K562 (cell line): ENCODE results near the gene RXFP1. TPM values are rescaled to one million over a fixed set of nuclear protein-coding genes. Genes with fewer than 3 reads are reported as not detected.

ENCODE experiments used
- CBX1 ChIP-seq: sonication (generic); IDR thresholded peaks from 2 replicates; pipeline ENCODE4 v1.6.1; 2016; ENCODE audit warnings: antibody characterized with exemption, low read depth, mild to moderate bottlenecking
- COPS2 ChIP-seq: fragments of 450-650 bp; conservative IDR thresholded peaks from 2 replicates; pipeline ENCODE4 v1.6.1; 2016; ENCODE audit warnings: mild to moderate bottlenecking, moderate library complexity
- ELF1 ChIP-seq: fragments of 200-800 bp; sonication (Bioruptor generic); IDR thresholded peaks from 2 replicates; pipeline ENCODE4 v1.6.1; 2016; ENCODE audit warnings: missing genetic modification characterization, missing compliant biosample characterization
- ETS2 ChIP-seq: IDR thresholded peaks from 2 replicates; pipeline ENCODE4 v1.6.1; 2016; ENCODE audit warnings: borderline replicate concordance, missing genetic modification characterization, mild to moderate bottlenecking, moderate library complexity, missing compliant biosample characterization; ENCODE audit not compliant: poor library complexity, severe bottlenecking
- GATA2 ChIP-seq: sonication (generic); formaldehyde crosslinking; IDR thresholded peaks from 2 replicates; pipeline ENCODE4 v1.4.0; 2020; ENCODE audit warnings: mild to moderate bottlenecking, missing genetic modification reagents
- ILK ChIP-seq: fragments of 450-650 bp; IDR thresholded peaks from 2 replicates; pipeline ENCODE4 v1.6.1; 2016; ENCODE audit warnings: missing genetic modification characterization, low read depth, mild to moderate bottlenecking, missing compliant biosample characterization, moderate library complexity, borderline replicate concordance
- NR0B1 ChIP-seq: fragments of 450-650 bp; IDR thresholded peaks from one replicate; pipeline ENCODE4 v1.6.1; 2018; ENCODE audit warnings: mild to moderate bottlenecking, moderate library complexity; ENCODE audit not compliant: partially characterized antibody
- RB1 ChIP-seq: fragments of 450-650 bp; IDR thresholded peaks from 2 replicates; pipeline ENCODE4 v1.6.1; 2017; ENCODE audit warnings: low read depth, mild to moderate bottlenecking
- RFX7 ChIP-seq: fragments of 250-450 bp; sonication (Bioruptor Pico); IDR thresholded peaks from 2 replicates; pipeline ENCODE4 v1.5.1; 2021; ENCODE audit warnings: mild to moderate bottlenecking
- SRSF1 ChIP-seq: fragments of 200-400 bp; formaldehyde crosslinking; IDR thresholded peaks from 2 replicates; pipeline ENCODE4 v1.6.1; 2017; ENCODE audit warnings: mild to moderate bottlenecking, low read depth, low read length, moderate library complexity
- TFE3 ChIP-seq: fragments of 450-650 bp; formaldehyde crosslinking; IDR thresholded peaks from 2 replicates; pipeline ENCODE4 v1.4.0; 2020; ENCODE audit warnings: mild to moderate bottlenecking, mixed read lengths
- TOE1 ChIP-seq, 2 experiments: fragments of 450-650 bp in 1 of 2; sonication (generic) in 1 of 2; formaldehyde crosslinking in 1 of 2; IDR thresholded peaks; 2 replicates each; pipeline versions ENCODE4 v1.7.1 to v1.8.0; 2016 to 2022; ENCODE audit warnings: borderline replicate concordance in 2 of 2, mild to moderate bottlenecking in 2 of 2, antibody characterized with exemption in 1 of 2, inconsistent platforms in 1 of 2, low read depth in 1 of 2, missing genetic modification reagents in 1 of 2, moderate library complexity in 1 of 2
- TRIM28 ChIP-seq: fragments of 450-650 bp; IDR thresholded peaks from 2 replicates; pipeline ENCODE4 v1.6.1; 2017
- ZBTB17 ChIP-seq: fragments of 450-650 bp; formaldehyde crosslinking; IDR thresholded peaks from 2 replicates; pipeline ENCODE4 v1.4.0; 2020; ENCODE audit warnings: mild to moderate bottlenecking
- ZFP30 ChIP-seq: fragments of 250-450 bp; sonication (Bioruptor Pico); IDR thresholded peaks from 2 replicates; pipeline ENCODE4 v1.8.0; 2022; ENCODE audit warnings: moderate library complexity, mild to moderate bottlenecking, inconsistent platforms, borderline replicate concordance
- ZNF197 ChIP-seq: fragments of 200-800 bp; sonication (Bioruptor generic); IDR thresholded peaks from 2 replicates; pipeline ENCODE4 v1.6.1; 2016; ENCODE audit warnings: low read depth, missing genetic modification characterization, missing compliant biosample characterization
- ZNF551 ChIP-seq: fragments of 250-450 bp; sonication (Bioruptor Pico); IDR thresholded peaks from 2 replicates; pipeline ENCODE4 v1.5.0; 2021; ENCODE audit warnings: mild to moderate bottlenecking, moderate library complexity
- ZNF592 ChIP-seq: fragments of 450-650 bp; IDR thresholded peaks from 2 replicates; pipeline ENCODE4 v1.6.1; 2017; ENCODE audit warnings: antibody characterized with exemption, mild to moderate bottlenecking
- ZNF76 ChIP-seq: fragments of 250-450 bp; sonication (Bioruptor Pico); IDR thresholded peaks from 2 replicates; pipeline ENCODE4 v1.4.0; 2020; ENCODE audit warnings: mild to moderate bottlenecking, moderate library complexity, borderline replicate concordance
- ZZZ3 ChIP-seq: fragments of 450-650 bp; IDR thresholded peaks from 2 replicates; pipeline ENCODE4 v1.6.1; 2016; ENCODE audit warnings: antibody characterized with exemption, mild to moderate bottlenecking, moderate library complexity
- polyA plus RNA-seq, 8 experiments: library from polyadenylated mRNA; depleted of rRNA in 4 of 8; stranded (reverse) in 5 of 8; unstranded in 3 of 8; fragments of >200 nt; fragmentation: Nextera tagmentation in 2 of 8; fragmentation: Illumina TruSeq in 1 of 8; extraction: Ambion mirVana in 2 of 8; extraction: Trizol in 1 of 8; gene quantifications; 2 replicates each; pipeline versions ENCODE4 v1.2.1 to v1.2.3, GENCODE V29; 2011 to 2014; ENCODE audit warnings: inconsistent platforms in 1 of 8, missing spikeins in 1 of 8
- total RNA-seq, 7 experiments: library from RNA; depleted of rRNA in 6 of 7; stranded (reverse); fragments of >200 nt in 6 of 7; fragmentation: Illumina TruSeq in 2 of 7; extraction: Trizol in 2 of 7; gene quantifications; 2 replicates each; pipeline versions ENCODE4 v1.2.1 to v1.2.3, GENCODE V29; 2011 to 2021; ENCODE audit warnings: low replicate concordance in 1 of 7

The RXFP1 gene
- total and polyA plus RNA-seq, 9 of the 15 experiments (the other 6 are each of a cell fraction or from before 2014, with no cell fraction given): 0.03 to 0.06 (median 0.04) TPM; not detected in 6

GRCh38 chr4:158670975-158671664, 149.4 kb downstream of the RXFP1 start (continued):
- no peak for TF ChIP-seq ZNF76 (CRISPR knock-in tag)
- TF ChIP-seq ZBTB17 (CRISPR knock-in tag): no peak
- no peak for TF ChIP-seq RB1
- no peak for TF ChIP-seq SRSF1
- TF ChIP-seq CBX1: no peak
- TF ChIP-seq ZNF592: no peak
- TF ChIP-seq RFX7 (CRISPR knock-in tag): no peak
- TF ChIP-seq GATA2 (CRISPR knock-in tag): no peak
- TF ChIP-seq TOE1 (IDR thresholded peaks at IDR 0.05; ENCODE audit: borderline replicate concordance): peak; percentile 77; the same call in 1 of the 2 replicates
- no peak for TF ChIP-seq TOE1 (CRISPR knock-in tag; IDR thresholded peaks at IDR 0.05; ENCODE audit: borderline replicate concordance, low read depth)
- TF ChIP-seq NR0B1: no peak
- TF ChIP-seq ZNF551 (CRISPR knock-in tag): no peak
- TF ChIP-seq ZFP30 (CRISPR knock-in tag): no peak
- no peak for TF ChIP-seq ILK (tag)
- no peak for TF ChIP-seq TRIM28
- TF ChIP-seq ELF1: no peak
- TF ChIP-seq ZNF197: no peak
- TF ChIP-seq TFE3 (CRISPR knock-in tag): peak; percentile 47; the same call in 1 of the 2 replicates
- TF ChIP-seq ZZZ3: no peak
- no peak for TF ChIP-seq ETS2 (tag)
- TF ChIP-seq COPS2: no peak
